Measurements from ENCODE around the gene VIPR2. TPM values are rescaled to one million over a fixed set of nuclear protein-coding genes. Genes with fewer than 3 reads are reported as not detected.
"Not testable (repeated sequence)": the region's sequence is repeated elsewhere in the genome, so short reads cannot be mapped to it uniquely, and the experiment has no call there.

VIPR2 gene
- total and polyA plus RNA-seq, 8 donors: 3.7 to 13.7 (median 10.6) TPM

GRCh38 chr7:159127691-159128642 lies 16.7 kb downstream of the VIPR2 start:
- Histone ChIP-seq H3K27ac (no peak overlapping the region), H3K4me3 (no peak overlapping the region), H3K9me3 (no peaks in the 10 kb centered on the region), H3K27me3 (no peaks in the 10 kb centered on the region), H3K36me3 (no peaks in the 10 kb centered on the region), H3K4me1 (no peaks in the 10 kb centered on the region)
- DNase-seq (peak in 1 of 6 donors; percentile 49), FAIRE-seq (no peak), ATAC-seq (no peak)
- intact Hi-C loops (cut with DNase I): no loop called here
- WGBS, 2 donors: 89 to 95% methylated on average over 16 of the region's 16 CpGs
- TF ChIP-seq, protein P1, sequence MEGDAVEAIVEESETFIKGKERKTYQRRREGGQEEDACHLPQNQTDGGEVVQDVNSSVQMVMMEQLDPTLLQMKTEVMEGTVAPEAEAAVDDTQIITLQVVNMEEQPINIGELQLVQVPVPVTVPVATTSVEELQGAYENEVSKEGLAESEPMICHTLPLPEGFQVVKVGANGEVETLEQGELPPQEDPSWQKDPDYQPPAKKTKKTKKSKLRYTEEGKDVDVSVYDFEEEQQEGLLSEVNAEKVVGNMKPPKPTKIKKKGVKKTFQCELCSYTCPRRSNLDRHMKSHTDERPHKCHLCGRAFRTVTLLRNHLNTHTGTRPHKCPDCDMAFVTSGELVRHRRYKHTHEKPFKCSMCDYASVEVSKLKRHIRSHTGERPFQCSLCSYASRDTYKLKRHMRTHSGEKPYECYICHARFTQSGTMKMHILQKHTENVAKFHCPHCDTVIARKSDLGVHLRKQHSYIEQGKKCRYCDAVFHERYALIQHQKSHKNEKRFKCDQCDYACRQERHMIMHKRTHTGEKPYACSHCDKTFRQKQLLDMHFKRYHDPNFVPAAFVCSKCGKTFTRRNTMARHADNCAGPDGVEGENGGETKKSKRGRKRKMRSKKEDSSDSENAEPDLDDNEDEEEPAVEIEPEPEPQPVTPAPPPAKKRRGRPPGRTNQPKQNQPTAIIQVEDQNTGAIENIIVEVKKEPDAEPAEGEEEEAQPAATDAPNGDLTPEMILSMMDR (IDR thresholded peaks at IDR 0.05): no peak

GRCh38 chr7:159126311-159127260 lies 18.1 kb downstream of the VIPR2 start:
- no peaks in the 10 kb centered on the region for H3K9me3 ChIP-seq
- FAIRE-seq: no peak
- H3K4me3 ChIP-seq: no peak overlapping the region
- H3K36me3 ChIP-seq: no peaks in the 10 kb centered on the region
- 82 to 85% methylated on average over 21 of the region's 21 CpGs for WGBS, 2 donors
- ATAC-seq: no peak
- intact Hi-C loops (cut with DNase I): no loop called here
- TF ChIP-seq, protein P1 (IDR thresholded peaks at IDR 0.05): no peak
- DNase-seq: peak in 1 of 6 donors; percentile 20
- H3K27me3 ChIP-seq: no peaks in the 10 kb centered on the region
- H3K4me1 ChIP-seq: no peaks in the 10 kb centered on the region
- no peak overlapping the region for H3K27ac ChIP-seq

GRCh38 chr7:159125955-159126270 lies 18.8 kb downstream of the VIPR2 start:
- no peak for FAIRE-seq
- TF ChIP-seq, protein P1 (IDR thresholded peaks at IDR 0.05): no peak
- intact Hi-C loops (cut with DNase I): no loop called here
- no peak for DNase-seq
- Histone ChIP-seq H3K4me3 (no peak overlapping the region), H3K4me1 (no peaks in the 10 kb centered on the region), H3K36me3 (no peaks in the 10 kb centered on the region), H3K9me3 (no peaks in the 10 kb centered on the region), H3K27ac (no peak overlapping the region), H3K27me3 (no peaks in the 10 kb centered on the region)
- 51 to 70% methylated on average over 3 of the region's 3 CpGs for WGBS, 2 donors
- no peak for ATAC-seq

DNA sequence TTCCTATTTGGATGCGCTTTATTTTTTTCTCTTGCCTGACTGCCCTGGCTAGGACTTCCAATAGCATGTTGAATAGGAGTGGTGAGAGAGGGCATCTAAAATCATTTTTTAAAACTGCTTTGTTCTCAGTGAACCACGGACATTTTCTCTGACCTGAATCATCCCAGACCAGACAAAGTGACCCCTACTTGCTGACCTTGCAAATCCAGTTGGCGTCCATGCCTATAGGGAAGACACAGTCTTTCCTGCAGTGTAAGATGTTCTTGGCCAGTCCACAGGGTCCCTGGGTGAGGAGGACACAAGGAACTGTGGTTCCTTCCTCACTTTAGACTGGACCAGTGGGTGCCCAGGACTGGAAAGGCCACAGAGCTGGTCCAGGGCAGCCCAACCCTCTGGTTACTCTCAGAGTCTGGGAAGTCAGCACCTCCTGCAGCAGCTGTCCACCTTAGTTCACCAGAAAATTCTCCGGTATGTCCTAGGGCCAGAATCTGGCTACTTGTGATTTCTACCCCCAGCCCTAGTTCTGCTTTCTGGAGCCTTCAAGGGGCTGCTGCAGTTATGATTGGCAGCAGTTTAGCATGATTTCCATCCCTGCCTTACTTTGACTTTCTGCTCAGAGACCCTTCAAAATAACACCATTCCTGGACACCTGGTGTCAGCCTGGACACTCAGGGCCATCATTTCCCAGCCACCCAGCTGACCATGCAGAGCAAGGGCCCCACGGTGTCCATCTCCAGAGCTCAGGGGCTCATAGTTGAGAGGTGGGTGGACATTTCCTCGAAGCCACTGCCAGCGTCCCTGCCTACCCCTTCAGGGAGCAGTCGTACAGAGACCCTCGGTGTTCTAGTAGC lies 19.3 kb downstream of the VIPR2 start:
- no peak overlapping the region for H3K4me3 ChIP-seq
- FAIRE-seq (no peak), ATAC-seq (no peak), DNase-seq (peak in 1 of 6 donors; percentile 18)
- WGBS, 2 donors: 83% methylated on average over 9 of the region's 9 CpGs
- no peaks in the 10 kb centered on the region for H3K4me1 ChIP-seq
- H3K36me3 ChIP-seq: no peaks in the 10 kb centered on the region
- TF ChIP-seq, protein P1 (IDR thresholded peaks at IDR 0.05): no peak
- no peaks in the 10 kb centered on the region for H3K9me3 ChIP-seq
- intact Hi-C loops (cut with DNase I): no loop called here
- no peak overlapping the region for H3K27ac ChIP-seq
- H3K27me3 ChIP-seq: no peaks in the 10 kb centered on the region

GRCh38 chr7:159123793-159124192 lies 20.9 kb downstream of the VIPR2 start:
- H3K36me3 ChIP-seq; H3K4me1 ChIP-seq; H3K27me3 ChIP-seq; DNase-seq; intact Hi-C loops (cut with DNase I); FAIRE-seq; H3K9me3 ChIP-seq; ATAC-seq; H3K27ac ChIP-seq; H3K4me3 ChIP-seq: not testable (repeated sequence)
- WGBS, 2 donors: 52 to 91% methylated on average over 1 of the region's 1 CpG

DNA sequence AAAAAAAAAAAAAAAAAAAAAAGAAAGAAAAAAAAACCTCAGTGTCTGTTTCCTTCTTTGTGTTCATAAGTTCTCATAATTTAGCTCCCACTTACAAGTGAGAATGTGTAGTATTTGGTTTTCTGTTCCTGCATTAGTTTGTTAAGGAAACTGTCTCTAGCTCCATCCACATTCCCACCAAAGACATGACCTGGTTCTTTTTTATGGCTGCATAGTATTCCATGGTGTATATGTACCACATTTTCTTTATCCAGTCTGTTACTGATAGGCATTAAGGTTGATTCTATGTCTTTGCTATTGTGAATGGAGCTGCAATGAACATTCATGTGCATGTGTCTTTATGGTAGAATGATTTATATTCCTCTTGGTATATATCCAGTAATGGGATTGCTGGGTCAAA lies 21.4 kb downstream of the VIPR2 start:
- H3K27ac ChIP-seq; H3K27me3 ChIP-seq; ATAC-seq; H3K4me1 ChIP-seq; intact Hi-C loops (cut with DNase I); FAIRE-seq; H3K9me3 ChIP-seq; DNase-seq; H3K4me3 ChIP-seq; H3K36me3 ChIP-seq: not testable (repeated sequence)
